ENCODE results near the gene FAM124B. TPM values are rescaled to one million over a fixed set of nuclear protein-coding genes. Genes with fewer than 3 reads are reported as not detected.

Gene FAM124B
- polyA plus RNA-seq, 1 donor (not counting 4 experiments of a cell fraction or from before 2014, with no cell fraction given) = 0.03 TPM

DNA sequence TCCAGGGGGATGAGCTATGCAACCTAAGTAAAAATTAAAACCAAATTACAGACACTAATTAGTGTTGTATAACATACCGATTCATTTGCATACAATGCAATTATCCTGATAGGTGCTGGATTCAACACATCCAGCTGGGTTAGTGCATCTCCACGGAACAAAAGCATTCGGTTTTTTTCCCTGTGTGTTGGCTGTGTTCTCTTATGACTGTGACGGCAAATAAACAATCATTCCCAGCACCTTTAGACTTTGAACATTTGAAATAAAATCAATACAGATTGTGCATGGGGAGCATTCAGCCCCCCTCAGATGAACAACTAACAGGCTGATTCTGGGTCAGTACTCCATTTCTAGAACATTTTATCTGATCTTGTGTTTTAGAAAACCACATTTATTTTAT lies 22.7 kb downstream of the FAM124B start:
- H3K9ac ChIP-seq (ENCODE audit: control insufficient read depth, extremely low read depth, insufficient read depth, low read length) = no peak overlapping the region
- no peak overlapping the region for H3K27ac ChIP-seq (ENCODE audit: control insufficient read depth, insufficient read depth, low read length)
- FAIRE-seq (no peak), DNase-seq (ENCODE audit: low read depth, low spot score) (no peak)
- H3K36me3 ChIP-seq (ENCODE audit: control insufficient read depth in 2 of 2, extremely low read depth in 1 of 2, insufficient read depth in 2 of 2, low read length in 2 of 2) = no peaks in the 10 kb centered on the region
- H3K9me1 ChIP-seq (ENCODE audit: control insufficient read depth, extremely low read depth, insufficient read depth, low read length) = no peaks in the 10 kb centered on the region
- dilution Hi-C loops (cut with MboI; ENCODE audit: extremely low pct_ligation_motif_present, low sequenced_read_pairs) = no loop called here
- H3K4me2 ChIP-seq (ENCODE audit: control insufficient read depth, extremely low read depth, insufficient read depth, low read depth, low read length) = no peak overlapping the region
- no peaks in the 10 kb centered on the region for H3K4me1 ChIP-seq (ENCODE audit: control insufficient read depth, extremely low read depth, insufficient read depth, low read length)
- no peak overlapping the region for H3K4me3 ChIP-seq (ENCODE audit: control insufficient read depth in 2 of 3, extremely low read depth in 1 of 3, insufficient read depth in 2 of 3, low read depth in 1 of 3, low read length in 3 of 3)
- H4K20me1 ChIP-seq (ENCODE audit: control insufficient read depth, extremely low read depth, insufficient read depth, low read length) = no peaks in the 10 kb centered on the region
- no peak overlapping the region for H2AFZ ChIP-seq (ENCODE audit: control insufficient read depth, low read length)
- TF ChIP-seq EZH2 (IDR thresholded peaks at IDR 0.05; ENCODE audit: low read length) = no peak
- TF ChIP-seq, protein P1, sequence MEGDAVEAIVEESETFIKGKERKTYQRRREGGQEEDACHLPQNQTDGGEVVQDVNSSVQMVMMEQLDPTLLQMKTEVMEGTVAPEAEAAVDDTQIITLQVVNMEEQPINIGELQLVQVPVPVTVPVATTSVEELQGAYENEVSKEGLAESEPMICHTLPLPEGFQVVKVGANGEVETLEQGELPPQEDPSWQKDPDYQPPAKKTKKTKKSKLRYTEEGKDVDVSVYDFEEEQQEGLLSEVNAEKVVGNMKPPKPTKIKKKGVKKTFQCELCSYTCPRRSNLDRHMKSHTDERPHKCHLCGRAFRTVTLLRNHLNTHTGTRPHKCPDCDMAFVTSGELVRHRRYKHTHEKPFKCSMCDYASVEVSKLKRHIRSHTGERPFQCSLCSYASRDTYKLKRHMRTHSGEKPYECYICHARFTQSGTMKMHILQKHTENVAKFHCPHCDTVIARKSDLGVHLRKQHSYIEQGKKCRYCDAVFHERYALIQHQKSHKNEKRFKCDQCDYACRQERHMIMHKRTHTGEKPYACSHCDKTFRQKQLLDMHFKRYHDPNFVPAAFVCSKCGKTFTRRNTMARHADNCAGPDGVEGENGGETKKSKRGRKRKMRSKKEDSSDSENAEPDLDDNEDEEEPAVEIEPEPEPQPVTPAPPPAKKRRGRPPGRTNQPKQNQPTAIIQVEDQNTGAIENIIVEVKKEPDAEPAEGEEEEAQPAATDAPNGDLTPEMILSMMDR (optimal IDR thresholded peaks at IDR 0.05 in 1 of 3, IDR thresholded peaks at IDR 0.05 in 1 of 3, conservative IDR thresholded peaks at IDR 0.05 in 1 of 3; ENCODE audit: extremely low read depth in 1 of 3, insufficient read depth in 2 of 3, low read length in 3 of 3) = no peak
- no peaks in the 10 kb centered on the region for H3K79me2 ChIP-seq (ENCODE audit: control insufficient read depth, insufficient read depth, low read length)
- no peaks in the 10 kb centered on the region for H3K27me3 ChIP-seq (ENCODE audit: control insufficient read depth, extremely low read depth, insufficient read depth, low read length)
- no peaks in the 10 kb centered on the region for H3K9me3 ChIP-seq (ENCODE audit: control insufficient read depth, low read depth, low read length)

DNA sequence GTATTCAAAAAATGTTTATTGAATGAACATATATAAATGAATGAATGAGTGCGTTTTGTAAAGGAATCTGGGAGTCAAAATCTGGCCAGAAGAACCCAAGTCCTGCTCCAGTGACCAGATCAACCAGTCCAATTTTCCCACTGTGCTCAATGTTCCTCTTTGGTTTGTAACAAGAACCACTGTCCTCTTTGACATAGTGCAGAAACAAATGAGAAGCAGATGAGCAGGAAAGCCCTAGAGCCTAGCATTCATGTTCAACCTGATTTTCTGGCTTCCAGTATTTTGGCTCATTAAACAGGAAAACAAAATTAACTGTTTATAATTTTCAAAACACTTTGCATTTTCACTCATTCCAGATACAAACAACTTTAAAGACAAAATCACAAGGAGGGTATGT lies 23.2 kb downstream of the FAM124B start:
- TF ChIP-seq EZH2 (IDR thresholded peaks at IDR 0.05; ENCODE audit: low read length) = no peak
- TF ChIP-seq, protein P1 (optimal IDR thresholded peaks at IDR 0.05 in 1 of 3, IDR thresholded peaks at IDR 0.05 in 1 of 3, conservative IDR thresholded peaks at IDR 0.05 in 1 of 3; ENCODE audit: extremely low read depth in 1 of 3, insufficient read depth in 2 of 3, low read length in 3 of 3) = no peak
- H3K9ac ChIP-seq (ENCODE audit: control insufficient read depth, extremely low read depth, insufficient read depth, low read length) = no peak overlapping the region
- H3K4me3 ChIP-seq (ENCODE audit: control insufficient read depth in 2 of 3, extremely low read depth in 1 of 3, insufficient read depth in 2 of 3, low read depth in 1 of 3, low read length in 3 of 3) = no peak overlapping the region
- no peak overlapping the region for H3K27ac ChIP-seq (ENCODE audit: control insufficient read depth, insufficient read depth, low read length)
- H3K9me3 ChIP-seq (ENCODE audit: control insufficient read depth, low read depth, low read length) = no peaks in the 10 kb centered on the region
- H3K36me3 ChIP-seq (ENCODE audit: control insufficient read depth in 2 of 2, extremely low read depth in 1 of 2, insufficient read depth in 2 of 2, low read length in 2 of 2) = no peaks in the 10 kb centered on the region
- no peaks in the 10 kb centered on the region for H3K79me2 ChIP-seq (ENCODE audit: control insufficient read depth, insufficient read depth, low read length)
- no peak for FAIRE-seq
- no peak overlapping the region for H3K4me2 ChIP-seq (ENCODE audit: control insufficient read depth, extremely low read depth, insufficient read depth, low read depth, low read length)
- no peak overlapping the region for H2AFZ ChIP-seq (ENCODE audit: control insufficient read depth, low read length)
- no peaks in the 10 kb centered on the region for H3K4me1 ChIP-seq (ENCODE audit: control insufficient read depth, extremely low read depth, insufficient read depth, low read length)
- dilution Hi-C loops (cut with MboI; ENCODE audit: extremely low pct_ligation_motif_present, low sequenced_read_pairs) = no loop called here
- no peaks in the 10 kb centered on the region for H3K9me1 ChIP-seq (ENCODE audit: control insufficient read depth, extremely low read depth, insufficient read depth, low read length)
- DNase-seq (ENCODE audit: low read depth, low spot score) = no peak
- H3K27me3 ChIP-seq (ENCODE audit: control insufficient read depth, extremely low read depth, insufficient read depth, low read length) = no peaks in the 10 kb centered on the region
- no peaks in the 10 kb centered on the region for H4K20me1 ChIP-seq (ENCODE audit: control insufficient read depth, extremely low read depth, insufficient read depth, low read length)

All from keratinocyte (primary cell).